ENCODE data around the gene PIGS. TPM values are rescaled to one million over a fixed set of nuclear protein-coding genes. Genes with fewer than 3 reads are reported as not detected.

PIGS gene
- total and polyA plus RNA-seq, 2 of the 13 experiments (the other 11 are each of a cell fraction or from before 2014, with no cell fraction given) = 31.7 to 42.6 TPM

DNA sequence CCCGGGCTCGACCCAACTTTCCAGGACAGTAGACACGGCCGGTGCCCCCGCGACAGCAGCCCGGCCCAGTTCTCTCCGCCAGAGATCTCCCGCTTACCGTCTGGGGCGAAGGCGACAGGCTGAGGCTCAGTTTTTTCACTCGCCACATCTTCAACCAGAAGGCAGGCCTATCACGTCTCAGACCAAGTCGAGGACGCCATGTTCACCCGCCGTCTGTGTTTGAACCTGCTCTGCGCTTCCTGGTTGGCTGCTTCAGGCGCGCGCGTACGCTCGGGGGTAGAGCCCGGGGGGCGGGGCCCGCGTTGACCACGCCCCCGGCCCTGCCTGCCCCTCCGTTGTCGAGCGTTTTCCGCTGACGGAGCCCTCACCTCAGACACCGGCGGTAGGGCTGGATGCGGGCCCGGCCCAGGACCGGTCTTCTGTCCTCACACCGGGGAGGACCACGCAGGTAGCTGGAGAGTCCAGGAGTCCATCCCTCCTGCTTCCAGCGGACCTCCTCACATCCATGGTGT lies 27.5 kb upstream of the PIGS start, which contains the start of gene SPAG5 (continued):
- TF ChIP-seq, protein P1, sequence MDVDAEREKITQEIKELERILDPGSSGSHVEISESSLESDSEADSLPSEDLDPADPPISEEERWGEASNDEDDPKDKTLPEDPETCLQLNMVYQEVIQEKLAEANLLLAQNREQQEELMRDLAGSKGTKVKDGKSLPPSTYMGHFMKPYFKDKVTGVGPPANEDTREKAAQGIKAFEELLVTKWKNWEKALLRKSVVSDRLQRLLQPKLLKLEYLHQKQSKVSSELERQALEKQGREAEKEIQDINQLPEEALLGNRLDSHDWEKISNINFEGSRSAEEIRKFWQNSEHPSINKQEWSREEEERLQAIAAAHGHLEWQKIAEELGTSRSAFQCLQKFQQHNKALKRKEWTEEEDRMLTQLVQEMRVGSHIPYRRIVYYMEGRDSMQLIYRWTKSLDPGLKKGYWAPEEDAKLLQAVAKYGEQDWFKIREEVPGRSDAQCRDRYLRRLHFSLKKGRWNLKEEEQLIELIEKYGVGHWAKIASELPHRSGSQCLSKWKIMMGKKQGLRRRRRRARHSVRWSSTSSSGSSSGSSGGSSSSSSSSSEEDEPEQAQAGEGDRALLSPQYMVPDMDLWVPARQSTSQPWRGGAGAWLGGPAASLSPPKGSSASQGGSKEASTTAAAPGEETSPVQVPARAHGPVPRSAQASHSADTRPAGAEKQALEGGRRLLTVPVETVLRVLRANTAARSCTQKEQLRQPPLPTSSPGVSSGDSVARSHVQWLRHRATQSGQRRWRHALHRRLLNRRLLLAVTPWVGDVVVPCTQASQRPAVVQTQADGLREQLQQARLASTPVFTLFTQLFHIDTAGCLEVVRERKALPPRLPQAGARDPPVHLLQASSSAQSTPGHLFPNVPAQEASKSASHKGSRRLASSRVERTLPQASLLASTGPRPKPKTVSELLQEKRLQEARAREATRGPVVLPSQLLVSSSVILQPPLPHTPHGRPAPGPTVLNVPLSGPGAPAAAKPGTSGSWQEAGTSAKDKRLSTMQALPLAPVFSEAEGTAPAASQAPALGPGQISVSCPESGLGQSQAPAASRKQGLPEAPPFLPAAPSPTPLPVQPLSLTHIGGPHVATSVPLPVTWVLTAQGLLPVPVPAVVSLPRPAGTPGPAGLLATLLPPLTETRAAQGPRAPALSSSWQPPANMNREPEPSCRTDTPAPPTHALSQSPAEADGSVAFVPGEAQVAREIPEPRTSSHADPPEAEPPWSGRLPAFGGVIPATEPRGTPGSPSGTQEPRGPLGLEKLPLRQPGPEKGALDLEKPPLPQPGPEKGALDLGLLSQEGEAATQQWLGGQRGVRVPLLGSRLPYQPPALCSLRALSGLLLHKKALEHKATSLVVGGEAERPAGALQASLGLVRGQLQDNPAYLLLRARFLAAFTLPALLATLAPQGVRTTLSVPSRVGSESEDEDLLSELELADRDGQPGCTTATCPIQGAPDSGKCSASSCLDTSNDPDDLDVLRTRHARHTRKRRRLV (CRISPR knock-in tag; IDR thresholded peaks at IDR 0.05) = no peak
- TF ChIP-seq ATF1 (CRISPR knock-in tag; IDR thresholded peaks at IDR 0.05) = no peak
- TF ChIP-seq ZNF780A (CRISPR knock-in tag; IDR thresholded peaks at IDR 0.05) = no peak
- no peak for TF ChIP-seq ZNF136 (CRISPR knock-in tag; IDR thresholded peaks at IDR 0.05; ENCODE audit: low read depth)
- no peak for TF ChIP-seq MTF1 (CRISPR knock-in tag; IDR thresholded peaks at IDR 0.05)
- TF ChIP-seq TAF1 (CRISPR knock-in tag; IDR thresholded peaks at IDR 0.05) = peak; percentile 90
- TF ChIP-seq TP53 (CRISPR knock-in tag; conservative IDR thresholded peaks at IDR 0.05) = no peak
- no peak for TF ChIP-seq ZNF773 (CRISPR knock-in tag; IDR thresholded peaks at IDR 0.05; ENCODE audit: borderline replicate concordance)
- no peak for TF ChIP-seq TOE1 (CRISPR knock-in tag; IDR thresholded peaks at IDR 0.05)
- TF ChIP-seq, protein P2, sequence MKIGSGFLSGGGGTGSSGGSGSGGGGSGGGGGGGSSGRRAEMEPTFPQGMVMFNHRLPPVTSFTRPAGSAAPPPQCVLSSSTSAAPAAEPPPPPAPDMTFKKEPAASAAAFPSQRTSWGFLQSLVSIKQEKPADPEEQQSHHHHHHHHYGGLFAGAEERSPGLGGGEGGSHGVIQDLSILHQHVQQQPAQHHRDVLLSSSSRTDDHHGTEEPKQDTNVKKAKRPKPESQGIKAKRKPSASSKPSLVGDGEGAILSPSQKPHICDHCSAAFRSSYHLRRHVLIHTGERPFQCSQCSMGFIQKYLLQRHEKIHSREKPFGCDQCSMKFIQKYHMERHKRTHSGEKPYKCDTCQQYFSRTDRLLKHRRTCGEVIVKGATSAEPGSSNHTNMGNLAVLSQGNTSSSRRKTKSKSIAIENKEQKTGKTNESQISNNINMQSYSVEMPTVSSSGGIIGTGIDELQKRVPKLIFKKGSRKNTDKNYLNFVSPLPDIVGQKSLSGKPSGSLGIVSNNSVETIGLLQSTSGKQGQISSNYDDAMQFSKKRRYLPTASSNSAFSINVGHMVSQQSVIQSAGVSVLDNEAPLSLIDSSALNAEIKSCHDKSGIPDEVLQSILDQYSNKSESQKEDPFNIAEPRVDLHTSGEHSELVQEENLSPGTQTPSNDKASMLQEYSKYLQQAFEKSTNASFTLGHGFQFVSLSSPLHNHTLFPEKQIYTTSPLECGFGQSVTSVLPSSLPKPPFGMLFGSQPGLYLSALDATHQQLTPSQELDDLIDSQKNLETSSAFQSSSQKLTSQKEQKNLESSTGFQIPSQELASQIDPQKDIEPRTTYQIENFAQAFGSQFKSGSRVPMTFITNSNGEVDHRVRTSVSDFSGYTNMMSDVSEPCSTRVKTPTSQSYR (CRISPR knock-in tag; IDR thresholded peaks at IDR 0.05; ENCODE audit: borderline replicate concordance) = no peak
- no peak for TF ChIP-seq NR2F6 (IDR thresholded peaks at IDR 0.05)
- no peak for TF ChIP-seq NR2F6 (CRISPR knock-in tag; IDR thresholded peaks at IDR 0.05)
- TF ChIP-seq ZFAT (CRISPR knock-in tag; conservative IDR thresholded peaks at IDR 0.05) = no peak
- TF ChIP-seq FIP1L1 (IDR thresholded peaks at IDR 0.05; ENCODE audit: borderline replicate concordance, insufficient read depth, low read depth, low read length) = no peak
- TF ChIP-seq TEAD2 (CRISPR knock-in tag; IDR thresholded peaks at IDR 0.05) = no peak
- no peak for TF ChIP-seq ZZZ3 (CRISPR knock-in tag; IDR thresholded peaks at IDR 0.05; ENCODE audit: borderline replicate concordance)
- peak; percentile 97 for TF ChIP-seq SIN3A (IDR thresholded peaks at IDR 0.05; ENCODE audit: borderline replicate concordance, low read depth, low read length)
- 0 out of 2 replicates have a peak, but pooled peaks have one; percentile 35 for TF ChIP-seq THAP11 (CRISPR knock-in tag; IDR thresholded peaks at IDR 0.05)
- TF ChIP-seq ZNF598 (CRISPR knock-in tag; IDR thresholded peaks at IDR 0.05; ENCODE audit: borderline replicate concordance) = no peak
- TF ChIP-seq, protein P3, sequence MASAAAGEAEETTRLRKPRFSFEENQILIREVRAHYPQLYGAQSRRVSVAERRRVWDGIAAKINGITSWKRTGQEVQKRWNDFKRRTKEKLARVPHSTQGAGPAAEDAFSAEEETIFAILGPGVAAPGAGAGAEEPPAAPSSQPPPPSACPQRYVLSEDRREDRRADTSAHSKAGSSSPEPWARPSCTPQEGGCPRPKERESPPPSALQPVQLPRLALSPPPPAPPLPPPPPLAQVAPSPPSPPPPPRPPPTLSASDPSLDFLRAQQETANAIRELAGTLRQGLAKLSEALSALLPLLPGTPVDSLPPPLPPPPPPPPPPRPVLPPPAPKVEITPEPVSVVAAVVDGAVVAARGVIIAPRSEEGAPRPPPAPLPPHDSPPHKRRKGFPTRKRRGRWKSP (CRISPR knock-in tag; IDR thresholded peaks at IDR 0.05) = 0 out of 2 replicates have a peak, but pooled peaks have one; percentile 15
